Measurements from ENCODE around the gene NPR2.

Gene NPR2

DNA sequence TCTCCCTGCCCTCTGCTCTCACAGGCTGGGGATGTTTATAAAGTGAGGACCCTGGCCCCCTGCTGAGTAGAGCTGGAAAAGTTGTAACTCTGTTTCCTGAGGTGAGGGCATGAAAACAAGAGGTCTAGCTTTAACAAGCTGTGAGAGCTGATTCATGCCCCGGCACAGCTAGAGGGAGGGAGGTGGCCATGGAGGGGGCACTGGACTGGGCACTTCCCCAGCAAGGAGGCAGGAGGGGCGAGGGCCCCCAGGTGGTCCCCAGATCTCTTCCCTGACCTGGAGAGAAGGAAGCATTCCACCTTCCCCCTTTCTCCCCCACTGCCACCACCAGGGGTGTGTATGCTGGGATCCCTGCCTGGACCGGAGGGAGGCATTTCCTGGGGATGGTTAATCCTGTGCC is 37.1 kb upstream of the NPR2 start, which contains the start of gene MSMP:
Gene MSMP (minus strand): TSS at position 13 of the 400 bp plus-strand sequence. CDS start 147 bp downstream, outside the sequence.
- Histone ChIP-seq H3K27ac (ENCODE audit: low read length) (no peak within 1 kb of the TSS), H3K9ac (ENCODE audit: low read length) (no peak within 1 kb of the TSS), H3K36me3 (ENCODE audit: control insufficient read depth, low read depth, low read length) (peaks cover 31% of the 10 kb centered on the region), H3K9me3 (ENCODE audit: control insufficient read depth, low read depth, low read length) (no peaks in the 10 kb centered on the region), H3K27me3 (ENCODE audit: control insufficient read depth, insufficient read depth, low read length) (no peaks in the 10 kb centered on the region), H3K4me1 (ENCODE audit: control insufficient read depth, low read depth, low read length) (peaks cover 10% of the 10 kb centered on the region), H3K4me3 (ENCODE audit: low read length) (no peak within 1 kb of the TSS)

- H3K27me3 ChIP-seq (ENCODE audit: control insufficient read depth, insufficient read depth, low read length), result no peaks in the 10 kb centered on the region
- no peak overlapping the region for H3K27ac ChIP-seq (ENCODE audit: low read length)
- no peak overlapping the region for H3K9ac ChIP-seq (ENCODE audit: low read length)
- H3K4me1 ChIP-seq (ENCODE audit: control insufficient read depth, low read depth, low read length), result peaks cover 6% of the 10 kb centered on the region
- H3K9me3 ChIP-seq (ENCODE audit: control insufficient read depth, low read depth, low read length), result no peaks in the 10 kb centered on the region
- no peak overlapping the region for H3K4me3 ChIP-seq (ENCODE audit: low read length)
- peaks cover 31% of the 10 kb centered on the region for H3K36me3 ChIP-seq (ENCODE audit: control insufficient read depth, low read depth, low read length)
Observed at GRCh38 chr9:35755071-35755470, 36.3 kb upstream of the NPR2 start.

- H3K9me3 ChIP-seq (ENCODE audit: control insufficient read depth, low read depth, low read length), result no peaks in the 10 kb centered on the region
- no peak overlapping the region for H3K27ac ChIP-seq (ENCODE audit: low read length)
- peak overlapping the region; percentile 76 for H3K4me3 ChIP-seq (ENCODE audit: low read length)
- H3K9ac ChIP-seq (ENCODE audit: low read length), result peak overlapping the region; percentile 77
- no peaks in the 10 kb centered on the region for H3K27me3 ChIP-seq (ENCODE audit: control insufficient read depth, insufficient read depth, low read length)
- H3K36me3 ChIP-seq (ENCODE audit: control insufficient read depth, low read depth, low read length), result peaks cover 21% of the 10 kb centered on the region
- H3K4me1 ChIP-seq (ENCODE audit: control insufficient read depth, low read depth, low read length), result peaks cover 6% of the 10 kb centered on the region
Observed at GRCh38 chr9:35756275-35757225, 34.8 kb upstream of the NPR2 start.

DNA sequence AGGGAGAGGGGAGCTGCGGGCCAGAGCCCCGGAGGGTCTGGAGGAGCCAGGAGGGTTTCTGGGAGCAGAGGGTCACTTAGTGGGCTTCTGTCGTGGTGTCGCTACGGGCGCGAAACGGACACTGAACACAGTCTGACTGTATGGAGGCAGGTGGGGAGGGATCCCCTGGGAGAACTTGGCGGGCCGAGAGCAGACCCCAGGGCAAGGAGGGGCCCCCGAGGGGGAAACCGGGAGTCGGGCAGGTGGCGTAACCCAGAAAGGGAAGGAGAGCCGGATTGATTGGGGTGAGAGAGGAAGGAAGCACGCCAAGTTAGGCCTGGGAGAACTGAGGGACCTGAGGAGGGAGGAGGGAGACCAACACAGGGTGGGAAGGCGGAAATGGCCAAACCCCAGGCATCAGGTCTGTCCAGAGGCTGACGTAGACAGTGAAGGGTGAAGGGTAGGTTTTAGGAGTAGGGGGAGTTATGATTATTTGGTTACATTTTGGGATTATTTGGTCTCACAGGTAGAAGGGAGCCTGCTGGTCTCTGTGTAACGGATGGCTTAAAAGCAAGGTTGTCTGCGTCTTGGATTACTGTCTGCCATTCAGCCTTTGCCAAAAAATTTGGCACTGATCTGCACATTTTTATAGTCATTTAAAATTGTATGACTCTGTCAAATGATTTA is 34.0 kb upstream of the NPR2 start:
- no peaks in the 10 kb centered on the region for H3K9me3 ChIP-seq (ENCODE audit: control insufficient read depth, low read depth, low read length)
- H3K36me3 ChIP-seq (ENCODE audit: control insufficient read depth, low read depth, low read length), result peaks cover 15% of the 10 kb centered on the region
- peak overlapping the region; percentile 44 for H3K27ac ChIP-seq (ENCODE audit: low read length)
- peak overlapping the region; percentile 76 for H3K4me3 ChIP-seq (ENCODE audit: low read length)
- H3K27me3 ChIP-seq (ENCODE audit: control insufficient read depth, insufficient read depth, low read length), result no peaks in the 10 kb centered on the region
- peaks cover 6% of the 10 kb centered on the region for H3K4me1 ChIP-seq (ENCODE audit: control insufficient read depth, low read depth, low read length)
- peak overlapping the region; percentile 77 for H3K9ac ChIP-seq (ENCODE audit: low read length)

DNA sequence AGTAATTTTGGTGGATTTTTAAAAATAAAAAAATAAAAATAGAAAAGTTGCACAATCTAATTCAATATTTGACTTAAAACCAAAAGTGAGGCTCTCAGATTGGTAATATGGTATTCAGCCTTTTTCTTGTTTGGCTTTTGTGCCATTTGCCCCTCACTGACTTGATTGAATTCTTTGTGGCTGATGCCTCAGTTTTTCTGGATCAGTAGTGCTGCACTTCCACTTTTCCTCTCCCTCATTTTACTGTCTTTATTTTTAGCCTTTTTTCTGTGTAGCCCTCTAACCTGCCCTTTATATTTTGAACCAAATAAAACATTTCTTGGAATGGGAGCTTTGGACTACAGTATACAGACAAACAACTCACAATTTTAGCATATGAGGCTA is 33.5 kb upstream of the NPR2 start:
- peak overlapping the region; percentile 76 for H3K4me3 ChIP-seq (ENCODE audit: low read length)
- H3K36me3 ChIP-seq (ENCODE audit: control insufficient read depth, low read depth, low read length), result peaks cover 10% of the 10 kb centered on the region
- H3K27ac ChIP-seq (ENCODE audit: low read length), result no peak overlapping the region
- H3K9me3 ChIP-seq (ENCODE audit: control insufficient read depth, low read depth, low read length), result no peaks in the 10 kb centered on the region
- H3K27me3 ChIP-seq (ENCODE audit: control insufficient read depth, insufficient read depth, low read length), result no peaks in the 10 kb centered on the region
- H3K4me1 ChIP-seq (ENCODE audit: control insufficient read depth, low read depth, low read length), result peaks cover 6% of the 10 kb centered on the region
- peak overlapping the region; percentile 77 for H3K9ac ChIP-seq (ENCODE audit: low read length)

DNA sequence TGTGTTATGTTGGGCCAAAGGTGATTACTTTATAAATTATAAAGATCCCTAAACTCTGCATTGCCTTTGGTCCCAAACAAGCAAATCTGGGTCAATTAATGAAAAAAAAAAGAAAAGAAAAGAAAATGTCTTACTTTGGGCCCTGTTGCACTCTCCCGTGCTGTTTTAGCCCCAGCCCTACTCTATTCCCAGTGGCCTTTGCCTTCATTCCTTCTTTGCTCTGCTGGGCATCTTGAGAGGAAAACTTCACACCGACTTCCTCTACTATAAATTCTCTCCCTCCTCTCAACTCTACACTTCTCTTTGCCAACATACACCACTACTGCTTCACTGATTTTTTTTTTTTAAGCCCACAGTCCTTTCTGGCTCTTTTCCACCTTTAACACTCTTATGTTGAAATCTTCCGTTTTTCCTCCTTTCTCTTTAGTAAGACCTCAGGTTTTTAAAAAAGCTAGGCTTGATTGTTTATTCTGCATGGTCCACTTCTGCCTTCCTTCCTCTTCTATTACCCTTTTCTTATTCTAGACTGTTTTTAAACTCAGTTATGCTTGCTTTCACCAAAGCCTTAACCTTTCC is 32.8 kb upstream of the NPR2 start:
- no peaks in the 10 kb centered on the region for H3K9me3 ChIP-seq (ENCODE audit: control insufficient read depth, low read depth, low read length)
- no peaks in the 10 kb centered on the region for H3K27me3 ChIP-seq (ENCODE audit: control insufficient read depth, insufficient read depth, low read length)
- H3K27ac ChIP-seq (ENCODE audit: low read length), result no peak overlapping the region
- no peak overlapping the region for H3K9ac ChIP-seq (ENCODE audit: low read length)
- peak overlapping the region; percentile 76 for H3K4me3 ChIP-seq (ENCODE audit: low read length)
- peaks cover 6% of the 10 kb centered on the region for H3K4me1 ChIP-seq (ENCODE audit: control insufficient read depth, low read depth, low read length)
- peaks cover 4% of the 10 kb centered on the region for H3K36me3 ChIP-seq (ENCODE audit: control insufficient read depth, low read depth, low read length)

DNA sequence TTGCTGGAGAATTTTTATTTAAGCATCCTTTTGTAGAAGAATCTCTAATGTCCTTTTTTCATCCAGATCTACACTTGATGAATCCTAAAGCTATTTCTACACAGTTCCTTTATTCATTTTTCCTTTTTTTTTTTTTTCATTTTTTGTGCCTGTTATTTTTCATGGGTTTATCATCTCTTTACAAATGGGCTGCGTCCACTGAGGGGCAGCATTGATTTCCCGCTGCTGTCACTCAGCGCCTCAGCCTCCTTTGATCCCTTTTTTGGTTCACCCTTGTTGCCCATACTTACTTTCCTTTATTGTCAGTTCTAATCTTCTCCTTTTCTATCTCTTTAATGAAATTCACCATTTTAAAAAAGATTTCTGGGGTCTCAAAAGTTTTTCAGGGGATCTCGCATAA is 31.6 kb upstream of the NPR2 start:
- H3K36me3 ChIP-seq (ENCODE audit: control insufficient read depth, low read depth, low read length), result no peaks in the 10 kb centered on the region
- no peaks in the 10 kb centered on the region for H3K9me3 ChIP-seq (ENCODE audit: control insufficient read depth, low read depth, low read length)
- no peak overlapping the region for H3K9ac ChIP-seq (ENCODE audit: low read length)
- peaks cover 6% of the 10 kb centered on the region for H3K4me1 ChIP-seq (ENCODE audit: control insufficient read depth, low read depth, low read length)
- H3K27me3 ChIP-seq (ENCODE audit: control insufficient read depth, insufficient read depth, low read length), result no peaks in the 10 kb centered on the region
- no peak overlapping the region for H3K27ac ChIP-seq (ENCODE audit: low read length)
- H3K4me3 ChIP-seq (ENCODE audit: low read length), result no peak overlapping the region

DNA sequence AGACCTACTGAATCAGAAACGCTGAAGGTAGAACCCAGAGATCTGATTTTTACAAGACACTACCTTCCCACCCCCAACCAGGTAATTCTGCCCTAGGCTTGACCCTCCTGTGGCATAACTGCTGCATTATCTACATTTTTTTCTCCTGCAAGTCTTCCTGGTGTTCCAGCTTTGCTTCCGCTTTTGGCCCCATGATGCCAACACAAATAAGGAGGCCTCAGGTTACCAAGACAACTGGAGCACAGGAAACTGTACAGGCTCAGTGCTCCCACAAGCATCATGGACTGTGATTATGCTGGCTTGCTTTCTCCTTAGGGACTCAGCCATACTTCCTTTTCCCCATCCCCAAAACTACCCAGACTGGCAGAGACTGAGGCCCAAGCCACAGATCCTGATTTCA is 30.7 kb upstream of the NPR2 start:
- Histone ChIP-seq H3K27me3 (ENCODE audit: control insufficient read depth, insufficient read depth, low read length) (no peaks in the 10 kb centered on the region), H3K9me3 (ENCODE audit: control insufficient read depth, low read depth, low read length) (no peaks in the 10 kb centered on the region), H3K4me3 (ENCODE audit: low read length) (no peak overlapping the region), H3K27ac (ENCODE audit: low read length) (no peak overlapping the region), H3K4me1 (ENCODE audit: control insufficient read depth, low read depth, low read length) (peaks cover 6% of the 10 kb centered on the region), H3K9ac (ENCODE audit: low read length) (no peak overlapping the region), H3K36me3 (ENCODE audit: control insufficient read depth, low read depth, low read length) (no peaks in the 10 kb centered on the region)

DNA sequence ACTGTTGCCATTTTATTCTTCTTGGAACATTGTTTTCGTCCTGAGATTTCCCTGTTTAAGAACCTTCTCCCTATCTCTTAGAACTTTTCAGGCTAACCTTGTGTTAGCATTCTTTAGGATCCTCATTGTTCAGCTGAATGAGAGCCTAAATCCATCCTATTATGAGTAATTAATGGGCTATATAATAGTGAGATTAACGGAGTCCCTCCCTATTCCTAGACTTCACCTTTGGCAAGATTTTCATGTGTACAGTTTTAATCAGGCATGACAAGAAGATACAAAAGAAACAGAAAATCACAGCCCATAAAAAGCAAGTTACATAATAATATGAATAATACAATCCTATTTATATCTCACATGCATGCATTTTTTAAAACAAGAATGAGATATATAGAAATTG is 28.2 kb upstream of the NPR2 start:
- H3K27me3 ChIP-seq (ENCODE audit: control insufficient read depth, insufficient read depth, low read length), result no peaks in the 10 kb centered on the region
- no peak overlapping the region for H3K9ac ChIP-seq (ENCODE audit: low read length)
- H3K27ac ChIP-seq (ENCODE audit: low read length), result no peak overlapping the region
- H3K4me1 ChIP-seq (ENCODE audit: control insufficient read depth, low read depth, low read length), result peaks cover 2% of the 10 kb centered on the region
- H3K9me3 ChIP-seq (ENCODE audit: control insufficient read depth, low read depth, low read length), result no peaks in the 10 kb centered on the region
- no peak overlapping the region for H3K4me3 ChIP-seq (ENCODE audit: low read length)
- H3K36me3 ChIP-seq (ENCODE audit: control insufficient read depth, low read depth, low read length), result no peaks in the 10 kb centered on the region

- no peaks in the 10 kb centered on the region for H3K4me1 ChIP-seq (ENCODE audit: control insufficient read depth, low read depth, low read length)
- H3K27me3 ChIP-seq (ENCODE audit: control insufficient read depth, insufficient read depth, low read length), result no peaks in the 10 kb centered on the region
- no peaks in the 10 kb centered on the region for H3K9me3 ChIP-seq (ENCODE audit: control insufficient read depth, low read depth, low read length)
- H3K4me3 ChIP-seq (ENCODE audit: low read length), result no peak overlapping the region
- H3K27ac ChIP-seq (ENCODE audit: low read length), result no peak overlapping the region
- H3K9ac ChIP-seq (ENCODE audit: low read length), result no peak overlapping the region
- no peaks in the 10 kb centered on the region for H3K36me3 ChIP-seq (ENCODE audit: control insufficient read depth, low read depth, low read length)
Observed at GRCh38 chr9:35763803-35764202, 27.6 kb upstream of the NPR2 start.

DNA sequence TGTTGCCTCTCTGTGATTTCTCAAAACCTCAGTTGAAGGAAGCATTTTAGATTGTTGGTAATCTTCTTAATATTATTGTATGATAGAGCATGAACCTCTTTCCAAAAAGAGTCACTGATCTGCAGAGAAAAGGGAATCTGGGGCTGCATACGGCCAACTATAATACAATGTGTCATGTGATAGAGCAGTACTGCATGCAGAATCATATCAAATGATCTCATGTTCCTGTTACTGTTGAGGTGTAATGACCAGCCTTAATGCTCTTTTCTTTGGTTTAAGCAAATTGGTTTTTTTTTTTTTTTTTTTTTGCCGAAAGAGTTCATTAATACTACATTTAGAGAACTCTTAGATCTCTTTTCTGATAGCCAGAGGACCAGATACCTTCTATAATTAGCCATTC is 24.4 kb upstream of the NPR2 start:
- H3K9ac ChIP-seq (ENCODE audit: low read length), result no peak overlapping the region

More for the DNA sequence above, 24.4 kb upstream of the NPR2 start:
- no peaks in the 10 kb centered on the region for H3K4me1 ChIP-seq (ENCODE audit: control insufficient read depth, low read depth, low read length)
- no peaks in the 10 kb centered on the region for H3K36me3 ChIP-seq (ENCODE audit: control insufficient read depth, low read depth, low read length)
- no peaks in the 10 kb centered on the region for H3K9me3 ChIP-seq (ENCODE audit: control insufficient read depth, low read depth, low read length)
- H3K27me3 ChIP-seq (ENCODE audit: control insufficient read depth, insufficient read depth, low read length), result no peaks in the 10 kb centered on the region
- H3K4me3 ChIP-seq (ENCODE audit: low read length), result no peak overlapping the region
- no peak overlapping the region for H3K27ac ChIP-seq (ENCODE audit: low read length)

Measured in iPS-18a (cell line).